Lung (tissue), 16 donors: ENCODE data around the gene NFE2L3. TPM values are rescaled to one million over a fixed set of nuclear protein-coding genes. Genes with fewer than 3 reads are reported as not detected.

Experiments
- ATAC-seq: fragments of 200-7000 bp; cut with Tn5 transposase; one replicate; pipeline ENCODE4 v1.9.1; 2020; ENCODE audit warnings: moderate number of reproducible peaks; ENCODE audit not compliant: insufficient read depth, low FRiP score
- DNase-seq, 3 donors: peaks; one replicate each; pipeline ENCODE4 v3.0.0-alpha.2; 2013 to 2017
- H3K27ac ChIP-seq, 2 donors: one replicate each; pipeline ENCODE4 v1.5.1; 2013; ENCODE audit warnings: mild to moderate bottlenecking in 2 of 2, moderate library complexity in 2 of 2, control low read depth in 1 of 2, inconsistent platforms in 1 of 2, low read depth in 1 of 2, low read length in 1 of 2
- H3K27me3 ChIP-seq, 3 donors: one replicate each; pipeline ENCODE4 v1.5.1; 2013; ENCODE audit warnings: low read length in 2 of 3; ENCODE audit not compliant: control insufficient read depth in 3 of 3, insufficient read depth in 3 of 3
- H3K36me3 ChIP-seq, 4 donors: one replicate each; pipeline ENCODE4 v1.5.1; 2013; ENCODE audit warnings: low read length in 4 of 4, mild to moderate bottlenecking in 1 of 4, moderate library complexity in 1 of 4; ENCODE audit not compliant: control insufficient read depth in 4 of 4, insufficient read depth in 4 of 4
- H3K4me1 ChIP-seq, 5 donors: one replicate each; pipeline ENCODE4 v1.5.1; 2013; ENCODE audit warnings: low read length in 5 of 5, mild to moderate bottlenecking in 2 of 5, moderate library complexity in 1 of 5; ENCODE audit not compliant: control insufficient read depth in 5 of 5, insufficient read depth in 5 of 5
- H3K4me3 ChIP-seq: one replicate; pipeline ENCODE4 v1.5.1; 2013; ENCODE audit warnings: mild to moderate bottlenecking, control low read depth, moderate library complexity
- H3K9ac ChIP-seq, 2 donors: one replicate each; pipeline ENCODE4 v1.5.1; 2013; ENCODE audit warnings: low read length in 2 of 2, control low read depth in 1 of 2; ENCODE audit not compliant: insufficient read depth in 1 of 2
- H3K9me3 ChIP-seq, 4 donors: one replicate each; pipeline ENCODE4 v1.5.1; 2013; ENCODE audit warnings: low read length in 3 of 4, mild to moderate bottlenecking in 1 of 4, moderate library complexity in 1 of 4; ENCODE audit not compliant: control insufficient read depth in 4 of 4, insufficient read depth in 3 of 4
- CTCF ChIP-seq: IDR thresholded peaks from 2 replicates; pipeline ENCODE4 v1.5.1; 2012; ENCODE audit warnings: mild to moderate bottlenecking; ENCODE audit errors: control extremely low read depth, extremely low read depth
- WGBS, 2 donors: extraction: QIAGEN DNeasy Blood & Tissue Kit; methylation state at CpG; one replicate each; pipeline ENCODE4 v1.1.7; 2013; 5-methylcytosine and 5-hydroxymethylcytosine counted together
- long read RNA-seq, 5 donors: transcript quantifications; one replicate each; lab custom pipeline, GENCODE V29; 2026
- polyA plus RNA-seq, 2 donors: library from polyadenylated mRNA; stranded (reverse); fragments of 200-250 nt; gene quantifications; one replicate each; pipeline ENCODE4 v1.2.1, GENCODE V29; 2013
- total RNA-seq, 2 donors: library from RNA; depleted of rRNA in 1 of 2; stranded (reverse); fragments of >200 nt in 1 of 2; gene quantifications; one replicate each; pipeline ENCODE4 v1.2.1, GENCODE V29; 2014 to 2021
- donor health status: control.
- donor health status: control.
- donor health status: Bipolar disorder and iron deficiency.
- donor health status: healthy.
- donor health status: DM: yes; HTN: yes; CAD: no.

Gene NFE2L3
- total RNA-seq (1 to 10 TPM; 4.9 to 6.5 TPM), polyA plus RNA-seq (1 to 10 TPM; 3.6 to 5.3 TPM)
- long read RNA-seq, donor 1, transcript NFE2L3-202 (1 exons, 2,258 nt) = major isoform, 7 of 1,531 reads
- long read RNA-seq, donor 1, partial matches to known transcripts = 1,327 of 1,531 reads
- long read RNA-seq, donor 1, other reads (novel, unspliced or antisense) = 195 of 1,531 reads
- long read RNA-seq, donor 2, transcript NFE2L3-202 (1 exons, 2,258 nt) = major isoform, 9 of 832 reads
- long read RNA-seq, donor 2, partial matches to known transcripts = 774 of 832 reads
- long read RNA-seq, donor 2, other reads (novel, unspliced or antisense) = 48 of 832 reads
- long read RNA-seq, donor 3, transcript NFE2L3-202 (1 exons, 2,258 nt) = major isoform, 9 of 1,104 reads
- long read RNA-seq, donor 3, partial matches to known transcripts = 1,046 of 1,104 reads
- long read RNA-seq, donor 3, other reads (novel, unspliced or antisense) = 47 of 1,104 reads
- long read RNA-seq, donor 4, transcript NFE2L3-202 (1 exons, 2,258 nt) = major isoform, 7 of 8 reads
- long read RNA-seq, donor 4, partial matches to known transcripts = 0 of 8 reads
- long read RNA-seq, donor 4, other reads (novel, unspliced or antisense) = 0 of 8 reads
- long read RNA-seq, donor 5, transcript NFE2L3-202 (1 exons, 2,258 nt) = major isoform, 12 of 840 reads
- long read RNA-seq, donor 5, partial matches to known transcripts = 788 of 840 reads
- long read RNA-seq, donor 5, other reads (novel, unspliced or antisense) = 37 of 840 reads

GRCh38 chr7:26151953-26152781 is at the start of gene NFE2L3:
Gene NFE2L3 (plus strand): TSS chr7:26152198. CDS start chr7:26152499, 301 bp downstream.
- TF ChIP-seq CTCF = no peak
- Histone ChIP-seq H3K27me3 (peaks cover 0 to 42% (median 33%) of the 10 kb centered on the region in 3 donors), H3K9ac (no peak within 1 kb of the TSS), H3K36me3 (no peaks in the 10 kb centered on the region), H3K27ac (peak within 1 kb of the TSS in 1 of 2 donors; percentile 26), H3K9me3 (no peaks in the 10 kb centered on the region), H3K4me3 (peak within 1 kb of the TSS; percentile 73), H3K4me1 (peaks cover 0 to 21% (median 4%) of the 10 kb centered on the region in 5 donors)
- peak; percentile 53 to 79 (median 76) for DNase-seq
- 1% methylated on average over 65 to 95 of the region's 95 CpGs for WGBS, 2 donors
- ATAC-seq = peak; percentile 90

GRCh38 chr7:26103596-26103995 is 48.4 kb upstream of the NFE2L3 start:
- Histone ChIP-seq H3K9ac (no peak overlapping the region), H3K4me1 (peaks cover 0 to 6% (median 0%) of the 10 kb centered on the region in 5 donors), H3K9me3 (no peaks in the 10 kb centered on the region), H3K4me3 (no peak overlapping the region), H3K36me3 (no peaks in the 10 kb centered on the region), H3K27ac (no peak overlapping the region), H3K27me3 (no peaks in the 10 kb centered on the region)
- no peak for DNase-seq
- no peak for ATAC-seq
- WGBS, 2 donors = 44 to 64% methylated on average over 3 of the region's 3 CpGs
- no peak for TF ChIP-seq CTCF

GRCh38 chr7:26105236-26105635 is 46.8 kb upstream of the NFE2L3 start:
- TF ChIP-seq CTCF = no peak
- H3K36me3 ChIP-seq = no peaks in the 10 kb centered on the region
- 82 to 89% methylated on average over 1 of the region's 1 CpG for WGBS, 2 donors
- ATAC-seq = no peak
- H3K27ac ChIP-seq = no peak overlapping the region
- no peak overlapping the region for H3K9ac ChIP-seq
- DNase-seq = no peak
- no peak overlapping the region for H3K4me3 ChIP-seq
- H3K9me3 ChIP-seq = no peaks in the 10 kb centered on the region
- no peaks in the 10 kb centered on the region for H3K27me3 ChIP-seq
- H3K4me1 ChIP-seq = peaks cover 0 to 6% (median 0%) of the 10 kb centered on the region in 5 donors
